Transverse colon (tissue), 4 donors: ENCODE data around the gene DMD. TPM values are rescaled to one million over a fixed set of nuclear protein-coding genes. Genes with fewer than 3 reads are reported as not detected.

Experiments used
- DNase-seq: peaks from one replicate; pipeline ENCODE4 v3.0.0-alpha.2; 2019
- H3K27ac ChIP-seq, 4 donors: fragments of 200-600 bp; sonication (generic); 2 replicates each; pipeline ENCODE4 v1.5.1; 2016 to 2018; ENCODE audit warnings: inconsistent platforms in 4 of 4
- H3K27me3 ChIP-seq: fragments of 200-600 bp; sonication (generic); 2 replicates; pipeline ENCODE4 v1.5.1; 2017; ENCODE audit warnings: inconsistent platforms
- H3K36me3 ChIP-seq, 4 donors: fragments of 200-600 bp; sonication (generic); 2 replicates each; pipeline ENCODE4 v1.5.1; 2017 to 2019; ENCODE audit warnings: inconsistent platforms in 4 of 4
- H3K4me1 ChIP-seq, 4 donors: fragments of 200-600 bp; sonication (generic); 2 replicates each; pipeline ENCODE4 v1.5.1; 2017 to 2020; ENCODE audit warnings: inconsistent platforms in 4 of 4
- H3K4me3 ChIP-seq, 4 donors: fragments of 200-600 bp; sonication (generic); 1 replicate in 1 of 4; 2 replicates in 3 of 4; pipeline versions ENCODE4 v1.5.1 to v1.6.1; 2017 to 2019; ENCODE audit warnings: inconsistent platforms in 4 of 4
- H3K9me3 ChIP-seq, 2 donors: fragments of 200-600 bp; sonication (generic); 2 replicates each; pipeline ENCODE4 v1.5.1; 2017 to 2019; ENCODE audit warnings: inconsistent platforms in 2 of 2
- CTCF ChIP-seq, 5 experiments: fragments of 200-600 bp in 3 of 5; fragments of 450-650 bp in 2 of 5; sonication (generic) in 3 of 5; IDR thresholded peaks; 1 replicate in 2 of 5; 2 replicates in 3 of 5; pipeline ENCODE4 v1.5.1; 2016 to 2017; ENCODE audit warnings: antibody characterized with exemption in 5 of 5, inconsistent platforms in 3 of 5, mild to moderate bottlenecking in 2 of 5, moderate library complexity in 1 of 5
- EP300 ChIP-seq: sonication (generic); formaldehyde crosslinking; IDR thresholded peaks from one replicate; pipeline ENCODE4 v1.6.1; 2017; ENCODE audit warnings: antibody characterized with exemption, low read depth
- POLR2A ChIP-seq: fragments of 450-650 bp; IDR thresholded peaks from one replicate; pipeline ENCODE4 v1.6.1; 2016; ENCODE audit warnings: antibody characterized with exemption, mild to moderate bottlenecking, moderate library complexity
- POLR2AphosphoS5 ChIP-seq, 3 donors: sonication (generic); formaldehyde crosslinking; IDR thresholded peaks; one replicate each; pipeline ENCODE4 v1.6.1; 2016; ENCODE audit warnings: antibody characterized with exemption in 3 of 3
- WGBS, 2 donors: methylation state at CpG; one replicate each; pipeline ENCODE4 v1.1.5; 2018; ENCODE audit warnings: low coverage in 1 of 2; 5-methylcytosine and 5-hydroxymethylcytosine counted together
- in situ Hi-C, 4 donors: fragments of 200-750 bp; cut with MboI; loops; one replicate each; pipeline versions ENCODE4 v1.15.0 to v1.15.1; 2017; ENCODE audit warnings: low sequenced_read_pairs in 3 of 4, low pct_ligation_motif_present in 1 of 4, low pct_unique_long_range_greater_than_20kb in 1 of 4
- intact Hi-C: fragments of 100-400 bp; cut with DNase I; formaldehyde crosslinking; loops from one replicate; pipeline ENCODE4 v1.15.1; 2023; ENCODE audit warnings: low total_unique reads
- total RNA-seq, 4 donors: library from RNA; depleted of rRNA; stranded (reverse); fragments of >200 nt; gene quantifications; one replicate each; pipeline ENCODE4 v1.1.0, GENCODE V29; 2016

DMD gene
- total RNA-seq, 4 donors from 2014 or later = 20.9 to 44.6 (median 32.5) TPM

DNA sequence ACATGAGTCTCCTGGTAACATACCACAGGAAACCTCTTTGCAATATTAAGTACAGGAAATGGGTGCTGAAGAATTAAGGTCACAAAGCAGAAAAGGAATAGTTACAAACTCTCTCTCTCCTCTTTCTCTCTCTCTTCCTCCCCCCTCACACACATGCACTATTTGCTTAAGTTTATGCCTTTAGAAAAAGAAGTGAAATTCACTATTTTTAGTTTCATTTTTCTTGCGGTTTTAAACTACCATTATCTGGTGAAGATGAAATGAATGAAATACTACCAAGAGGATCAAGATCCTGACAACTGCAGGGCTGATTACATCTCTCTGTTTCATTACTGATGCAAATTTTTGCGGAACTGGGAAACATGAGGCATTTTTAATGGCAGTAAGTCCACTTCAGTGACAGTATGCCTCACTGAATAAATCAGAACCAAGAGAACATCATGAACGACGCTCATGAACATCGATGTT, 2075.2 kb downstream of the DMD start:
- 69 to 90% methylated on average over 2 to 5 of the region's 5 CpGs for WGBS, 2 donors

GRCh38 chrX:31132821-31133241, 2078.5 kb downstream of the DMD start:
- no peak overlapping the region for H3K27ac ChIP-seq
- in situ Hi-C loops (no loop called here), intact Hi-C loops (no loop called here)
- no peak overlapping the region for H3K4me3 ChIP-seq
- TF ChIP-seq POLR2A (no peak), CTCF (IDR thresholded peaks at IDR 0.05) (no peak), POLR2AphosphoS5 (IDR thresholded peaks at IDR 0.05) (no peak), EP300 (no peak)
- H3K27me3 ChIP-seq = no peaks in the 10 kb centered on the region
- H3K36me3 ChIP-seq = no peaks in the 10 kb centered on the region
- DNase-seq = no peak
- H3K9me3 ChIP-seq = no peaks in the 10 kb centered on the region
- WGBS, 2 donors = 77 to 100% methylated on average over 3 to 7 of the region's 7 CpGs
- no peaks in the 10 kb centered on the region for H3K4me1 ChIP-seq

More for the DNA sequence above, 2075.2 kb downstream of the DMD start:
- no peaks in the 10 kb centered on the region for H3K9me3 ChIP-seq
- intact Hi-C loops = no loop called here
- H3K27ac ChIP-seq = no peak overlapping the region
- H3K4me3 ChIP-seq = no peak overlapping the region
- DNase-seq = no peak
- H3K27me3 ChIP-seq = no peaks in the 10 kb centered on the region
- H3K4me1 ChIP-seq = no peaks in the 10 kb centered on the region
- in situ Hi-C loops = no loop called here
- no peaks in the 10 kb centered on the region for H3K36me3 ChIP-seq
- TF ChIP-seq POLR2AphosphoS5 (IDR thresholded peaks at IDR 0.05) (no peak), POLR2A (no peak), CTCF (IDR thresholded peaks at IDR 0.05) (no peak), EP300 (no peak)

DNA sequence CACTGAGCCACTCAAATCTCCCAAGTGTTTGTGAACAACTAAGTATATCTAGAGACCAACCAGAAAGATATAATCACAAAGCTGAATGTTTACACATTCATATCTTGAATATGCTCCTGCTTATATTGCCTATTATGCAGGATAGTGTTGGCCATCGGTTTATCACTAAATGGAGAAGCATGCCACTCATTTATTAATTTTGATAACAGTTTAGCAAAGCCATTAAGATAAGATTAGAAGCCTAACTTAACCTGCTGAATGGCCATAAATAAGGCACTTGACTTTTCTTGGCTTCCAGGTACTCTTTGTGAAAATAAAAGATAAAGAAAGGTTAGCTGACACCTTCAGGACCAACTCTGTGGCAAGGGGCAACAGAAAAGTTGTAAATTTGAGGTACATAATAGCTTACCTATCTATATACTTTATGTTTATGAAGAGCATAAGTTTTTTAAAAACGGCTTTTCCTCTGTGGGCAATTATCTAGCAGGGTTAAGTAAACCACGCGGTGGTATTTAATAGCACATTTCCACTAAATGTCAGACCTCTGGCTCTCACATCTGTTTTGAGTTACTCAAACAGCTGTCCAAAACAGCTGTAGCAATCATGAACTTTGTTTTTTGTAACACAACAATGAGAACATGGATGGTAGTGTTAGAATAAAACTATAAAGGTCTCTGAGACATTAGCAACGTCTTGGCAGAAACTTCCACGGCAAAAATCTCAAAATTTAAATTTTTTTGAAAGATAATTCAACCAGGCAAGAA, 2080.7 kb downstream of the DMD start:
- no peak for DNase-seq
- Histone ChIP-seq H3K4me1 (no peaks in the 10 kb centered on the region), H3K36me3 (no peaks in the 10 kb centered on the region), H3K27ac (no peak overlapping the region), H3K27me3 (no peaks in the 10 kb centered on the region), H3K9me3 (no peaks in the 10 kb centered on the region), H3K4me3 (no peak overlapping the region)
- in situ Hi-C loops = no loop called here
- intact Hi-C loops = no loop called here
- TF ChIP-seq POLR2A (no peak), EP300 (no peak)
- 66 to 100% methylated on average over 2 to 6 of the region's 6 CpGs for WGBS, 2 donors

DNA sequence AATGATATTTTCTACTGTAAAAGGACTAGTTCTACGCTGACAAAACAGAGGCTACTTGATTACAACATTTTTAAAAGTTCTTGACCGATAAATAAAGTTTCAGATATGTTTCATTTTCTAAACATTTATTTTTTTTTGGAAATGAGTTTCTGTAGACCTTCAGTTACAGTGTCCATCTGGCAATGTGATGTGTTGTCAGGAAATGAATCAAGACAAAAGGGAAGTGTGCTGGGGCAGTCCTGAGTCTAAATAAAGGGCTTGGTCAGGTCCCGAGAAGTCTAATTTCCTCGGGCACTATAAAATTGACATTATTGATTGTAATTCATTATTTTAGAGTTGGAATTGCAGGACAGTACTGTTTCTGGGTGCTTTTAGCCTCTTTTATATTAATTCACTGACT, 2082.5 kb downstream of the DMD start:
- WGBS, 2 donors = 59 to 67% methylated on average over 3 to 4 of the region's 4 CpGs
- TF ChIP-seq POLR2A (no peak), CTCF (IDR thresholded peaks at IDR 0.05) (no peak)
- no peaks in the 10 kb centered on the region for H3K36me3 ChIP-seq
- H3K9me3 ChIP-seq = no peaks in the 10 kb centered on the region
- no peaks in the 10 kb centered on the region for H3K4me1 ChIP-seq
- H3K27ac ChIP-seq = no peak overlapping the region
- intact Hi-C loops (no loop called here), in situ Hi-C loops (no loop called here)
- no peaks in the 10 kb centered on the region for H3K27me3 ChIP-seq
- H3K4me3 ChIP-seq = no peak overlapping the region
- DNase-seq = no peak

DNA sequence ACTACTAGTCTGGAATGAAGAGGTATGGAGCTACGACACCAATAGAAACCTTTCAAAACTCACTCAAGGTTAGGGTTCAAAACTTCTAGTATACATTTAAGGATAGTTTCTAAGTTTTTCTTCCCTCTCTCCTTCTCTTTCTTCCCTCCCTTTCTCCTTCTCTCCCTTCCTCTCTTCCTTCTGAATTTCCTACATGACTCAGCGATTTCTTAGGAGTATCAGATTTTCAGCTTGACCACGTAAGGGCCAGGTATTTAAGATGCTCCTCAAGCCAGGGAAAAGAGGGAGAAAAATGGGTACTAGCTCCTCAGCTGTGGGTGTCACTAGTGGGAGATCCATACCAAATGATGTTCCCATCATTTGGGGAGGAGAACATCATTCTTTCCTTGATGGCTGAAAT, 2083.6 kb downstream of the DMD start:
- in situ Hi-C loops (no loop called here), intact Hi-C loops (no loop called here)
- no peaks in the 10 kb centered on the region for H3K36me3 ChIP-seq
- no peaks in the 10 kb centered on the region for H3K4me1 ChIP-seq
- WGBS, 2 donors = 81% methylated on average over 3 of the region's 3 CpGs; no CpG with 5 or more reads in 1 of the 2 donors
- TF ChIP-seq POLR2A (no peak), EP300 (no peak), POLR2AphosphoS5 (IDR thresholded peaks at IDR 0.05) (no peak), CTCF (IDR thresholded peaks at IDR 0.05) (no peak)
- no peaks in the 10 kb centered on the region for H3K9me3 ChIP-seq
- H3K27ac ChIP-seq = no peak overlapping the region
- no peak overlapping the region for H3K4me3 ChIP-seq
- H3K27me3 ChIP-seq = no peaks in the 10 kb centered on the region
- DNase-seq = no peak
